ENCODE measurements around the gene HS3ST2. TPM values are rescaled to one million over a fixed set of nuclear protein-coding genes. Genes with fewer than 3 reads are reported as not detected.
A peak's percentile ranks its signal among the peaks of the same experiment; 100 is the strongest.
"Not testable (repeated sequence)": the region's sequence is repeated elsewhere in the genome, so short reads cannot be mapped to it uniquely, and the experiment has no call there.

HS3ST2 gene
- total RNA-seq, 4 donors from 2014 or later = 0.71 to 2.2 (median 1.5) TPM

DNA sequence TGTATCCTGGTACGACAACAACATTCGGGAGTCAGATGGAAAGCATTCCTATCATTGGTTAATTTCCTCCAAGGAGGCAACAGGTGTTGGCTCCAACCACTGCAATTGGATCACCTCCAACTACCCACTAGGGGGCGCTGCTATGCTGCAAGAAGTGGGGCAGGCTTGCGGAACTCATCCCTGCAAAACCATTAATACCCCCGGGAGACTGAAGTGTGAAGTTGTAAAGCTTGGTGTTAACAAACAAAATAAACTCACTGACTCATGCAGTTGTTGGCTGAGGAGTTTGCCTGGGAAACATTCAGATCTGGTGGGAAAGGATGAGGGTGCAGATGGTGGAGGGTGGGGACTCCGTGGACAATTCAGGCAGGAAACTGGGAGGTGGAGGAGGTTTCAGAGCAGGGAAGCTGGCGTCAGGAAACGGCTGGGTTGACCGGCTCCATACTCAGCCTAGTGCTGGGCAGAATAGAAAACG, 84.9 kb downstream of the HS3ST2 start:
- Histone ChIP-seq H3K27ac (replicated peaks in 1 of 4) (no peak overlapping the region), H3K9me3 (peaks cover 0 to 6% (median 2%) of the 10 kb centered on the region in 4 donors), H3K4me1 (peaks cover 10 to 15% (median 10%) of the 10 kb centered on the region in 4 donors), H3K4me3 (no peak overlapping the region), H3K27me3 (peaks cover 0 to 70% (median 0%) of the 10 kb centered on the region in 4 donors), H3K36me3 (no peaks in the 10 kb centered on the region)
- 1% methylated on average over 10 of the region's 10 CpGs for WGBS
- no peak for TF ChIP-seq EP300 (IDR thresholded peaks at IDR 0.05)
- TF ChIP-seq POLR2A (IDR thresholded peaks at IDR 0.05; ENCODE audit: low read depth) = no peak
- TF ChIP-seq, protein P1, sequence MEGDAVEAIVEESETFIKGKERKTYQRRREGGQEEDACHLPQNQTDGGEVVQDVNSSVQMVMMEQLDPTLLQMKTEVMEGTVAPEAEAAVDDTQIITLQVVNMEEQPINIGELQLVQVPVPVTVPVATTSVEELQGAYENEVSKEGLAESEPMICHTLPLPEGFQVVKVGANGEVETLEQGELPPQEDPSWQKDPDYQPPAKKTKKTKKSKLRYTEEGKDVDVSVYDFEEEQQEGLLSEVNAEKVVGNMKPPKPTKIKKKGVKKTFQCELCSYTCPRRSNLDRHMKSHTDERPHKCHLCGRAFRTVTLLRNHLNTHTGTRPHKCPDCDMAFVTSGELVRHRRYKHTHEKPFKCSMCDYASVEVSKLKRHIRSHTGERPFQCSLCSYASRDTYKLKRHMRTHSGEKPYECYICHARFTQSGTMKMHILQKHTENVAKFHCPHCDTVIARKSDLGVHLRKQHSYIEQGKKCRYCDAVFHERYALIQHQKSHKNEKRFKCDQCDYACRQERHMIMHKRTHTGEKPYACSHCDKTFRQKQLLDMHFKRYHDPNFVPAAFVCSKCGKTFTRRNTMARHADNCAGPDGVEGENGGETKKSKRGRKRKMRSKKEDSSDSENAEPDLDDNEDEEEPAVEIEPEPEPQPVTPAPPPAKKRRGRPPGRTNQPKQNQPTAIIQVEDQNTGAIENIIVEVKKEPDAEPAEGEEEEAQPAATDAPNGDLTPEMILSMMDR (IDR thresholded peaks at IDR 0.05) = peak; percentile 75 to 83 (median 78)
- peak in 1 of 2 donors; percentile 46 for TF ChIP-seq POLR2AphosphoS5 (IDR thresholded peaks at IDR 0.05)
- intact Hi-C loops (cut with DNase I) = loop anchor here (5.0 kb wide), 1 partner anchor 163 kb away; no protein-coding TSS in a partner anchor
- no peak for DNase-seq (ENCODE audit: extremely low spot score)

DNA sequence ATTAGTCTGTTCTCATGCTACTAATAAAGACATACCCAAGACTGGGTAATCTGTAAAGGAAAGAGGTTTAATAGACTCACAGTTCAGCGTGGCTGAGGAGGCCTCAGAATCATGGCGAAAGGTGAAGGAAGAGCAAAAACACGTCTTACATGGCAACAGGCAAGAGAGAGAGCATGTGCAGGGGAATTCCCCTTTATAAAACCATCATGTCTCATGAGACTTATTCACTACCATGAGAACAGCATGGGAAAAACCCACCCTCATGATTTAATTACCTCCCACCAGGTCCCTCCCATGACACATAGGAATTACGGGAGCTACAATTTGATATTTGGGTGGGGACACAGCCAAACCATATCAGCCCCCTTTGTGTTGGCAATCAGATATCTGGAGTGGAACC, 85.6 kb downstream of the HS3ST2 start:
- not testable (repeated sequence) for H3K27ac ChIP-seq (replicated peaks in 1 of 4); DNase-seq (ENCODE audit: extremely low spot score); H3K9me3 ChIP-seq; H3K36me3 ChIP-seq; H3K4me3 ChIP-seq
- peaks cover 10 to 15% (median 10%) of the 10 kb centered on the region in 4 donors for H3K4me1 ChIP-seq
- 82% methylated on average over 4 of the region's 4 CpGs for WGBS
- H3K27me3 ChIP-seq = peaks cover 0 to 66% (median 0%) of the 10 kb centered on the region in 4 donors
- intact Hi-C loops (cut with DNase I) = loop anchor here (5.0 kb wide), 1 partner anchor 163 kb away; no protein-coding TSS in a partner anchor

DNA sequence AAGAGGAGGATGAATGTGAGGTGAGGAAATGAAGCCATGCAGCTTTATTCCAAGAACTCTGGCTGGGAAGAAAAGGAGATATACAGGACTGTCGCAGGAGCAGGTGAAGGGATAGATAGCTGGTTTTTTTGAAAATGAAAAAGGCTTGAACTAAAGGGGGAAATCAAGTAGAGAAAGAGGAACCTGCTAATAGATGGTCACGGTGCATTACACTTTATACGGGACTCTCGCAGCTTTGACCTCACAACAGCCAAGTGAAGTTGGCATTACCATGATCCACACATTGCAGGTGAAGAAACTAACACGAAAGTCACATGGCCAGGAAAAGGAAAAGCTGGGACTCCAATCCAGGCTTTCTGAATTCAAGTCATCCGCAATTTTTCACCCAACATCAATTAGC, 86.9 kb downstream of the HS3ST2 start:
- intact Hi-C loops (cut with DNase I) = no loop called here
- no peak overlapping the region for H3K27ac ChIP-seq (replicated peaks in 1 of 4)
- peaks cover 10 to 15% (median 10%) of the 10 kb centered on the region in 4 donors for H3K4me1 ChIP-seq
- no peak for DNase-seq (ENCODE audit: extremely low spot score)
- peaks cover 0 to 6% (median 2%) of the 10 kb centered on the region in 4 donors for H3K9me3 ChIP-seq
- peaks cover 0 to 61% (median 0%) of the 10 kb centered on the region in 4 donors for H3K27me3 ChIP-seq
- H3K4me3 ChIP-seq = no peak overlapping the region
- no peaks in the 10 kb centered on the region for H3K36me3 ChIP-seq
- WGBS = 83% methylated on average over 6 of the region's 6 CpGs
- no peak for TF ChIP-seq POLR2A (IDR thresholded peaks at IDR 0.05; ENCODE audit: low read depth)
- no peak for TF ChIP-seq EP300 (IDR thresholded peaks at IDR 0.05)
- TF ChIP-seq POLR2AphosphoS5 (IDR thresholded peaks at IDR 0.05) = no peak
- TF ChIP-seq, protein P1 (IDR thresholded peaks at IDR 0.05) = no peak

DNA sequence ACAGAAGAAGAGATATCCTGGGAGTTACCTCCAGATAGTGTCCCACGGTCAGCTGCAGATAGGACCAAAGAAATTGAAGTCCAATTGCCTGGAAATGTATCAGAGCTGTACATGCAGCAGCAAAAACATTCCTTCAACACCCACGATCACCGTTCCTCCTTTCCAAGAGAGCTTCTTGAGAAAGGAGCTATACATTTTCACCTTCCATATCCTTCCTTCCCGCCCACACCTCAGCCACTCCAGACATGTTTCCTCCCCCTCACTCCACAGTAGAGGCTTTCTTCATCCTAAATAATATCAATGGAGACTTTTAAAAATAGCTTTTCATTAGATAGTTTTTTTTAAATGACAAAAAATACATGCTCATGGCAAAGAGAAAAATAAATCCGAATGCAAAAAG, 87.6 kb downstream of the HS3ST2 start:
- DNase-seq (ENCODE audit: extremely low spot score) = no peak
- intact Hi-C loops (cut with DNase I) = no loop called here
- Histone ChIP-seq H3K4me3 (no peak overlapping the region), H3K27ac (replicated peaks in 1 of 4) (no peak overlapping the region), H3K9me3 (peaks cover 0 to 6% (median 2%) of the 10 kb centered on the region in 4 donors), H3K36me3 (no peaks in the 10 kb centered on the region), H3K4me1 (peaks cover 10 to 15% (median 10%) of the 10 kb centered on the region in 4 donors), H3K27me3 (peaks cover 0 to 61% (median 0%) of the 10 kb centered on the region in 4 donors)
- 70% methylated on average over 5 of the region's 5 CpGs for WGBS
- TF ChIP-seq POLR2A (IDR thresholded peaks at IDR 0.05; ENCODE audit: low read depth) = no peak
- TF ChIP-seq EP300 (IDR thresholded peaks at IDR 0.05) = no peak
- TF ChIP-seq, protein P1 (IDR thresholded peaks at IDR 0.05) = no peak
- TF ChIP-seq POLR2AphosphoS5 (IDR thresholded peaks at IDR 0.05) = no peak

DNA sequence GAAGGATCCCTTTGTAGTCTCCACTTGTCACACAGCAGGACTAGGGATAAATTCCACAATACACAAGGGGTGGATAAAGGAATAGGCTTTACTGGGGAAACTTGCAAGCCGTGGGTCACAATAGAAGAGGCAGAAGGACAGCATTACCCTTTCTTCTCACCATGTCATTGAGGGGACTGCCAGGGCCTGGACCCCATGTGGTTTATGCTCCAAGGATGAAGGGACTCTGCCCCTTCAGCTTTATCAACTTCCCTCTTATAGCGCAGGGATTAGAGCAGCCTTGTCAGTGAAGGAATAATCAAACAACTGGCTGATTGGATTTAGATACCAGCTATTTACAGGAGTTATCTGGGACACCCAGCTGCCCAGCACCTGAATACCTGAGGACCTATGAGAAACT, 89.8 kb downstream of the HS3ST2 start:
- H3K27me3 ChIP-seq = peaks cover 0 to 46% (median 0%) of the 10 kb centered on the region in 4 donors
- TF ChIP-seq, protein P1 (IDR thresholded peaks at IDR 0.05) = no peak
- TF ChIP-seq POLR2AphosphoS5 (IDR thresholded peaks at IDR 0.05) = no peak
- TF ChIP-seq EP300 (IDR thresholded peaks at IDR 0.05) = no peak
- no peak for TF ChIP-seq POLR2A (IDR thresholded peaks at IDR 0.05; ENCODE audit: low read depth)
- 65% methylated on average over 2 of the region's 2 CpGs for WGBS
- no peak overlapping the region for H3K4me3 ChIP-seq
- H3K36me3 ChIP-seq = no peaks in the 10 kb centered on the region
- H3K27ac ChIP-seq (replicated peaks in 1 of 4) = no peak overlapping the region
- intact Hi-C loops (cut with DNase I) = no loop called here
- peaks cover 4 to 8% (median 7%) of the 10 kb centered on the region in 4 donors for H3K4me1 ChIP-seq
- H3K9me3 ChIP-seq = peaks cover 0 to 6% (median 2%) of the 10 kb centered on the region in 4 donors
- no peak for DNase-seq (ENCODE audit: extremely low spot score)

All from esophagus muscularis mucosa (tissue), 4 donors.